MM.1S (cell line): Measurements from ENCODE around the gene OR2A25.

Experiments used
- CTCF ChIP-seq: fragments of 300-600 bp; sonication (generic); IDR thresholded peaks from 2 replicates; pipeline ENCODE4 v1.5.1; 2016; ENCODE audit warnings: antibody characterized with exemption, low read length, mixed read lengths
- EZH2 ChIP-seq: fragments of 300-600 bp; sonication (generic); optimal IDR thresholded peaks from 2 replicates; pipeline ENCODE3; 2017; ENCODE audit warnings: low read depth, mild to moderate bottlenecking, antibody characterized with exemption, low read length, mixed read lengths
- EZH2phosphoT487 ChIP-seq: fragments of 300-600 bp; sonication (generic); IDR thresholded peaks from 2 replicates; pipeline ENCODE4 v1.6.1; 2018; ENCODE audit warnings: antibody characterized with exemption, low read length

- TF ChIP-seq CTCF, result no peak
- no peak for TF ChIP-seq EZH2phosphoT487
- no peak for TF ChIP-seq EZH2
Observed at GRCh38 chr7:144110272-144110671, 40.7 kb downstream of the OR2A25 start.
